ENCODE results near the gene AGER.

AGER gene

DNA sequence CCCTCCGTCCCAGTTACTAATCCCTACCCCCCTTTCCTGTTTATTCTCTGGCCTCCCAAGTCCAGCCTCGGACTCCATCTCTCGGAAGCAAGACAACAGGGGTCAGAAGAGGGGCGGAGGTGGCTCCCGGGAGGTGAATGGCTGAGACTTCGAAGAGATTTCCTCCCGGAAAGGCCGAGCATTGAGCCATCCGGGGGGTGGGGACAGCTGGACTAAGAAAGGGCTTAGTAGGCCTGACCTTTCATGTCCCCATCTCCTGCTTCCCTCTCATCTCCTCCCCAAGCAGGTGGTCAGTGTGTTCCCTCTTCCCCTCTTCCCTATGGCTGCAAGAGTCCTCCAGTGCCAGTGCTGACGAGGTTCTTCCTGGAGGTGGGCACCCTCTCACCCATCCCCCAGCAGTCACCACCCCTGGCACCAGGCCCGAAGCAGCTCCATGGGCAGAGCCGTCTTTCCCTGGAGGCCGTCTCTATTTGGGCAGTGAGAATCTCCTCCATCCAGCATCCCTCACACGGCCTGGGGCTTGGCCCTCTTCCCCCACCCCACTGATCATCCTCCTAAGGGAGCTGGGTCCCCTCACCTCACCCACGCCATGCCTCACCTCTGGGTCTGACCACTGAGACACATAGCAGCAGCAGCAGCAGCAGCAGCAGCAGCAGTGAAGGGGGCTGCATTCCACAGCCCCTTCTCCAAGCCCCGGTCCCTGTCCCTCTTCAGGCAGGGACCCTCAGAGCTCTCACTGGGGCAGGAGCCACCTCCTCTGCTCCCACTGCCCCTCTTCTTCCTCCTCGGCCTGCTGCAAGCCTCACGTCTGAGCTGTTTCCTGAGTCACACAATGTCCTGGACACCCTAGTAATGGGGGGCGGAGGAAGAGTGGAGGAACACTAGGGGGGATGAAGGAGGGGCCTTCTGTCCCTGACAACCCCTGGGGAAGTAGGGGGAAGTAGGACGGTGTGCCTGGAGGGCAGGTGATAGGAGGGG lies 39.5 kb upstream of the AGER start, which contains the start of gene NOTCH4:
Gene NOTCH4, minus strand, starts transcription at position 810 of the 978 bp plus-strand sequence. Its CDS starts 139 bp downstream, at position 671.
- TF ChIP-seq, protein P1, sequence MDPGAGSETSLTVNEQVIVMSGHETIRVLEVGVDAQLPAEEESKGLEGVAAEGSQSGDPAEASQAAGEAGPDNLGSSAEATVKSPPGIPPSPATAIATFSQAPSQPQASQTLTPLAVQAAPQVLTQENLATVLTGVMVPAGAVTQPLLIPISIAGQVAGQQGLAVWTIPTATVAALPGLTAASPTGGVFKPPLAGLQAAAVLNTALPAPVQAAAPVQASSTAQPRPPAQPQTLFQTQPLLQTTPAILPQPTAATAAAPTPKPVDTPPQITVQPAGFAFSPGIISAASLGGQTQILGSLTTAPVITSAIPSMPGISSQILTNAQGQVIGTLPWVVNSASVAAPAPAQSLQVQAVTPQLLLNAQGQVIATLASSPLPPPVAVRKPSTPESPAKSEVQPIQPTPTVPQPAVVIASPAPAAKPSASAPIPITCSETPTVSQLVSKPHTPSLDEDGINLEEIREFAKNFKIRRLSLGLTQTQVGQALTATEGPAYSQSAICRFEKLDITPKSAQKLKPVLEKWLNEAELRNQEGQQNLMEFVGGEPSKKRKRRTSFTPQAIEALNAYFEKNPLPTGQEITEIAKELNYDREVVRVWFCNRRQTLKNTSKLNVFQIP (CRISPR knock-in tag; IDR thresholded peaks at IDR 0.05; ENCODE audit: borderline replicate concordance, low read depth), result no peak
- TF ChIP-seq, protein P2, sequence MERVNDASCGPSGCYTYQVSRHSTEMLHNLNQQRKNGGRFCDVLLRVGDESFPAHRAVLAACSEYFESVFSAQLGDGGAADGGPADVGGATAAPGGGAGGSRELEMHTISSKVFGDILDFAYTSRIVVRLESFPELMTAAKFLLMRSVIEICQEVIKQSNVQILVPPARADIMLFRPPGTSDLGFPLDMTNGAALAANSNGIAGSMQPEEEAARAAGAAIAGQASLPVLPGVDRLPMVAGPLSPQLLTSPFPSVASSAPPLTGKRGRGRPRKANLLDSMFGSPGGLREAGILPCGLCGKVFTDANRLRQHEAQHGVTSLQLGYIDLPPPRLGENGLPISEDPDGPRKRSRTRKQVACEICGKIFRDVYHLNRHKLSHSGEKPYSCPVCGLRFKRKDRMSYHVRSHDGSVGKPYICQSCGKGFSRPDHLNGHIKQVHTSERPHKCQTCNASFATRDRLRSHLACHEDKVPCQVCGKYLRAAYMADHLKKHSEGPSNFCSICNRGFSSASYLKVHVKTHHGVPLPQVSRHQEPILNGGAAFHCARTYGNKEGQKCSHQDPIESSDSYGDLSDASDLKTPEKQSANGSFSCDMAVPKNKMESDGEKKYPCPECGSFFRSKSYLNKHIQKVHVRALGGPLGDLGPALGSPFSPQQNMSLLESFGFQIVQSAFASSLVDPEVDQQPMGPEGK (CRISPR knock-in tag; IDR thresholded peaks at IDR 0.05; ENCODE audit: borderline replicate concordance), result no peak
- no peak for TF ChIP-seq GLIS3 (CRISPR knock-in tag; IDR thresholded peaks at IDR 0.05)
- TF ChIP-seq CSDC2 (CRISPR knock-in tag; IDR thresholded peaks at IDR 0.05), result no peak
- no peak for TF ChIP-seq TCF4 (CRISPR knock-in tag; IDR thresholded peaks at IDR 0.05; ENCODE audit: borderline replicate concordance)
- TF ChIP-seq ESRRG (CRISPR knock-in tag; IDR thresholded peaks at IDR 0.05), result no peak
- TF ChIP-seq, protein P3, sequence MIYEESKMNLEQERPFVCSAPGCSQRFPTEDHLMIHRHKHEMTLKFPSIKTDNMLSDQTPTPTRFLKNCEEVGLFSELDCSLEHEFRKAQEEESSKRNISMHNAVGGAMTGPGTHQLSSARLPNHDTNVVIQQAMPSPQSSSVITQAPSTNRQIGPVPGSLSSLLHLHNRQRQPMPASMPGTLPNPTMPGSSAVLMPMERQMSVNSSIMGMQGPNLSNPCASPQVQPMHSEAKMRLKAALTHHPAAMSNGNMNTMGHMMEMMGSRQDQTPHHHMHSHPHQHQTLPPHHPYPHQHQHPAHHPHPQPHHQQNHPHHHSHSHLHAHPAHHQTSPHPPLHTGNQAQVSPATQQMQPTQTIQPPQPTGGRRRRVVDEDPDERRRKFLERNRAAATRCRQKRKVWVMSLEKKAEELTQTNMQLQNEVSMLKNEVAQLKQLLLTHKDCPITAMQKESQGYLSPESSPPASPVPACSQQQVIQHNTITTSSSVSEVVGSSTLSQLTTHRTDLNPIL (CRISPR knock-in tag; IDR thresholded peaks at IDR 0.05; ENCODE audit: low read depth), result no peak
- TF ChIP-seq, protein P4, sequence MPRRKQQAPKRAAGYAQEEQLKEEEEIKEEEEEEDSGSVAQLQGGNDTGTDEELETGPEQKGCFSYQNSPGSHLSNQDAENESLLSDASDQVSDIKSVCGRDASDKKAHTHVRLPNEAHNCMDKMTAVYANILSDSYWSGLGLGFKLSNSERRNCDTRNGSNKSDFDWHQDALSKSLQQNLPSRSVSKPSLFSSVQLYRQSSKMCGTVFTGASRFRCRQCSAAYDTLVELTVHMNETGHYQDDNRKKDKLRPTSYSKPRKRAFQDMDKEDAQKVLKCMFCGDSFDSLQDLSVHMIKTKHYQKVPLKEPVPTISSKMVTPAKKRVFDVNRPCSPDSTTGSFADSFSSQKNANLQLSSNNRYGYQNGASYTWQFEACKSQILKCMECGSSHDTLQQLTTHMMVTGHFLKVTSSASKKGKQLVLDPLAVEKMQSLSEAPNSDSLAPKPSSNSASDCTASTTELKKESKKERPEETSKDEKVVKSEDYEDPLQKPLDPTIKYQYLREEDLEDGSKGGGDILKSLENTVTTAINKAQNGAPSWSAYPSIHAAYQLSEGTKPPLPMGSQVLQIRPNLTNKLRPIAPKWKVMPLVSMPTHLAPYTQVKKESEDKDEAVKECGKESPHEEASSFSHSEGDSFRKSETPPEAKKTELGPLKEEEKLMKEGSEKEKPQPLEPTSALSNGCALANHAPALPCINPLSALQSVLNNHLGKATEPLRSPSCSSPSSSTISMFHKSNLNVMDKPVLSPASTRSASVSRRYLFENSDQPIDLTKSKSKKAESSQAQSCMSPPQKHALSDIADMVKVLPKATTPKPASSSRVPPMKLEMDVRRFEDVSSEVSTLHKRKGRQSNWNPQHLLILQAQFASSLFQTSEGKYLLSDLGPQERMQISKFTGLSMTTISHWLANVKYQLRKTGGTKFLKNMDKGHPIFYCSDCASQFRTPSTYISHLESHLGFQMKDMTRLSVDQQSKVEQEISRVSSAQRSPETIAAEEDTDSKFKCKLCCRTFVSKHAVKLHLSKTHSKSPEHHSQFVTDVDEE (CRISPR knock-in tag; IDR thresholded peaks at IDR 0.05), result no peak
- no peak for TF ChIP-seq TOX (CRISPR knock-in tag; IDR thresholded peaks at IDR 0.05; ENCODE audit: borderline replicate concordance)
- no peak for TF ChIP-seq ZFP3 (CRISPR knock-in tag; IDR thresholded peaks at IDR 0.05)
- no peak for TF ChIP-seq ZC3H10 (CRISPR knock-in tag; IDR thresholded peaks at IDR 0.05)
- no peak for TF ChIP-seq PPARA (CRISPR knock-in tag; IDR thresholded peaks at IDR 0.05; ENCODE audit: borderline replicate concordance)
- no peak for ATAC-seq

DNA sequence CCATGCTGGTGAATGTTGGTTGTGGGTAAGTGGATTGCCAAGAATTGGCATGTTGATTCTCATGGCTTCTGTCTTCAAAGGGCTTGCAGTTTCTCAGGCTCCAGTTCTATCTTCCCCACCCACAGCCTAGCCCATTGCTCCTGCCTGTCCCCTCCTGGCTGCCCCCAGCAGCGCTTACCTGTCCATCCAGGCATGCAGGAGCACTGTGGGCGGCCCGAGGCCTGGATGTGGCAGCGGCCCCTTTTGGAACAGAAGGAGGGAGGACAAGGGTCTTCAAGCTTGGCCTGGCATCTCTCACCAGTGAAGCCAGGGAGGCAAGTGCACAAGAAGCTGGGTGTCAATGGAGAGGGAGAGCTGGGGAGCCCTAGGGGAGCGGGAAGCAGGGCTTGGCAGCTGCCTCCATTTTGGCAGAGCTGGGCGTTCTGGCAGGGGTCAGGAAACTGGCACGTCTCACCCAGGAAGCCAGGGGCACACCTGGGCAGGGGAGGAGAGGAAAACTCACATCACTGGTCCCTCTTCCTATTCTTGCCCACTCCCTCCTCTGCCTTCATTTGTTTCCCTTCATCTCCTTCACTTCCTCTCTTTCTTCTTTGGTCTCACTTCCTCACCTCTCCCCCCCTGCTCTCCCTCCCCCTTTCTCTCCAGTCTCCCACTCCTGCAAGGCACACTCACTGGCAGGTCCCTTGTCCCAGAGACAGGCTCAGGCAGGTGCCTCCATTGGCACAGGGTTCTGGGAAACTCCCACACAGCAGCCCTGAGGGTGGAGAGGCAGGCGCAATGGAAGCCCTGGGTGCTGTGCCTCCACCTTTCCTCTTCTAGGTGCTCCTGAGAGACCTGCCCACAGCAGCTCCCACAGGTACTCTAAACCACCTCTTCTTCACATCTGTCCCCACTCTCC lies 38.5 kb upstream of the AGER start:
- TF ChIP-seq ZNF70 (CRISPR knock-in tag; IDR thresholded peaks at IDR 0.05), result no peak
- ATAC-seq, result no peak

DNA sequence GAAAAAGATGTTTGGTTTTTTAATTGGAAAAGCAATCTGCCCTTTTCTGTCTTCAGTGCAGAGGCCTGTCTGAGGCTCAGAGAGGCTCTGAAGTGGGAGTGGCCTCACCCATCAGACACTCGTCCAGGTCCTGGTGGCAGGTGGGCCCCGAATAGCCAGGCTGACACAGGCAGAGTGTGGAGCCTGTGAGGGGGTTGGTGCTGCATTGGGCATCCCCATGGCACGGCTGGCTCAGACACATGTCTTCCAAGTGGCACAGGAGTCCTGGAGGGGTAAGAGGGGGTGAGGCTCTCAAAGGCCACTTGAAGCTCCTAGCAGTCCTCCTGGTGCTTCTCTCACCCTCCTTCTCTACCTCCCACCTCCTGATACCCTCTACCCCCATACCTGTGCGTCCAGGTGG lies 36.0 kb upstream of the AGER start:
- no peak for ATAC-seq
- TF ChIP-seq, protein P2 (CRISPR knock-in tag; IDR thresholded peaks at IDR 0.05; ENCODE audit: borderline replicate concordance), result no peak
- no peak for TF ChIP-seq GLIS3 (CRISPR knock-in tag; IDR thresholded peaks at IDR 0.05)
- no peak for TF ChIP-seq SNAI2 (CRISPR knock-in tag; IDR thresholded peaks at IDR 0.05)
- no peak for TF ChIP-seq ZFP3 (CRISPR knock-in tag; IDR thresholded peaks at IDR 0.05)
- no peak for TF ChIP-seq ARNTL (CRISPR knock-in tag; IDR thresholded peaks at IDR 0.05; ENCODE audit: borderline replicate concordance, low read depth)
- TF ChIP-seq ZNF565 (CRISPR knock-in tag; conservative IDR thresholded peaks at IDR 0.05; ENCODE audit: low read depth), result no peak
- TF ChIP-seq ZNF70 (CRISPR knock-in tag; IDR thresholded peaks at IDR 0.05), result no peak
- TF ChIP-seq OSR1 (CRISPR knock-in tag; IDR thresholded peaks at IDR 0.05), result no peak
- TF ChIP-seq RARB (CRISPR knock-in tag; IDR thresholded peaks at IDR 0.05), result no peak
- no peak for TF ChIP-seq ESRRG (CRISPR knock-in tag; IDR thresholded peaks at IDR 0.05)
- TF ChIP-seq, protein P4 (CRISPR knock-in tag; IDR thresholded peaks at IDR 0.05), result no peak
- TF ChIP-seq CSDC2 (CRISPR knock-in tag; IDR thresholded peaks at IDR 0.05), result no peak
- no peak for TF ChIP-seq TCF4 (CRISPR knock-in tag; IDR thresholded peaks at IDR 0.05; ENCODE audit: borderline replicate concordance)
- no peak for TF ChIP-seq ZNF8 (CRISPR knock-in tag; IDR thresholded peaks at IDR 0.05)
- TF ChIP-seq, protein P3 (CRISPR knock-in tag; IDR thresholded peaks at IDR 0.05; ENCODE audit: low read depth), result no peak
- TF ChIP-seq PPARA (CRISPR knock-in tag; IDR thresholded peaks at IDR 0.05; ENCODE audit: borderline replicate concordance), result no peak
